ENCODE data around the gene KCNC1.

The KCNC1 gene

DNA sequence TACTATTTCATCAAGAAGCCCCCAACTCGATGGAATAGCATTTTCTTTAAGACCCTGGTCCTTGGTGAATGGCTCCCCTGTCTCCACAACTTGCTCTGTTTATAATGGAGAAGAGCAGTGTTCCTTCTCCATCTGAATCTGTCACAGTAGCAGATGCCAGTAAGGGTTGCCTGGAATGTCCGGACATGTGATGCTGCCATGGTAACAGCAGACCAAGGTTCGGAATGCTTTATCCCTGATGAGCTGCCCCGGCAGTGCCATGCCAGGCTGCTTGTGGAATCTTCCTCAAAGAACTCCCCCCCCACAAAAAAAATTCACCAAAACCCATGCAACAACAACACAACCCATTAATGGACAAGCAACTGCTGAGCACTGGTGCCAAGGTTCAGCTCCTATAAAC is 72.5 kb downstream of the KCNC1 start:
- Histone ChIP-seq H3K27ac (no peak overlapping the region), H3K4me3 (no peak overlapping the region)
- TF ChIP-seq CTCF (IDR thresholded peaks at IDR 0.05): no peak
- no peak for DNase-seq (ENCODE audit: low spot score)

DNA sequence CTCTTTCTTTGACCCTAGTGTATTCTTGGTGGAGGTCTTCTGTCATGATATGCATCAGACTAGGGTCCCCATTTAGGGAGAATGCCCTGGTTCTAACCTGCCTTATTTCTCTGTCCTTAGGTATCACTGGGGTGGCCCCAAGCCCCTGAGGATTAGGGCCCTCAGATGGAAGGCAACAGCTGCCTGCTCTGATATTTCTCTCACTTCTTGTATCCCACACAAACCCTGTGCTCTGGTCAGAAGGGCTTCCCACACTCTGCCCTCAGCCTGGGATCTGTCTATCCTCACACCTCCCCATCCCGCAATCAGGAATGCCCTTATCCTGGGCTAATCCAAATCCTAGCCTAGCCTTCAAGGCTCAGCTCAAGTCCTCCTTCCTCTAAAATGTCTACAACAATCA is 75.5 kb downstream of the KCNC1 start:
- no peak for TF ChIP-seq CTCF (IDR thresholded peaks at IDR 0.05)
- Histone ChIP-seq H3K27ac (no peak overlapping the region), H3K4me3 (no peak overlapping the region)
- DNase-seq (ENCODE audit: low spot score): no peak

DNA sequence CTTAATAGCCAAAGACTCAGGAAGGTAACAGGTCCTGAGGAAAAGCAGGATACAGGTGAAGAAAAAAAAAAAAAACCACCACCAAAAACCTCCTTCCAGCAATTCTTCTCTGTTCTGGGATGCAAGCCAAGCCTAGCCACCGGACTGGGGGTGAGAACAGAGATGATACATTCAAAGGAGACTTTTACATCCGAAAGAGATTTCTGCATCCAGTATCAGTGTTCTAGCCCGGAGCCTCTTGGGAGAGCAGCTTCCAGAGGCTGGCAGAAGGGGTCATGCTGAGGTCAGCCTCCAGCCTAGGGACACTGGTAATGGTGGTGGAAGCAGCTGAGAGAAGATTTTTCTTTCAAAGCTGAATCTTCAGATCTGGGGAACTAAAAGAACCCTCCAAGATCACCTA is 76.2 kb downstream of the KCNC1 start:
- DNase-seq (ENCODE audit: low spot score): no peak
- Histone ChIP-seq H3K4me3 (no peak overlapping the region), H3K27ac (no peak overlapping the region)
- no peak for TF ChIP-seq CTCF (IDR thresholded peaks at IDR 0.05)

DNA sequence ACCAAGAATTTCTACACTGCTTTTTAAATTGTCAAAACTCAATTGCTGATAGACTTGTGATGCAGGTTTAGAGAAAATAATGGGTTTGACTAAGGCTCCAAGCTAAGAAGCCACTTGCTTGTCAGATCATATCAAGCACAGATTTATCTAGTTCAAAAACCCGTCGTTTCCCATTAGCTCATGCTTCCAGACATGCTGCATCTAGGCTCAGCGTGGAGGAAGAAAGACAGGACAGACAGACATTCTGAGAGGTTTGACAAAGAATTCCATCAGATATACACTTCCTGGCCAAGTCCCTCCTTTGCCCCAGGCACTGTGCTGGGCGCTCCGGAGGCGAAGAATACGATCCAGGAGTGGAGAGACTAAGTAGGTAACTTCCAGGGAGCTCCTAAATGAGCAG is 76.8 kb downstream of the KCNC1 start:
- no peak overlapping the region for H3K27ac ChIP-seq
- no peak for DNase-seq (ENCODE audit: low spot score)
- H3K4me3 ChIP-seq: no peak overlapping the region
- no peak for TF ChIP-seq CTCF (IDR thresholded peaks at IDR 0.05)

DNA sequence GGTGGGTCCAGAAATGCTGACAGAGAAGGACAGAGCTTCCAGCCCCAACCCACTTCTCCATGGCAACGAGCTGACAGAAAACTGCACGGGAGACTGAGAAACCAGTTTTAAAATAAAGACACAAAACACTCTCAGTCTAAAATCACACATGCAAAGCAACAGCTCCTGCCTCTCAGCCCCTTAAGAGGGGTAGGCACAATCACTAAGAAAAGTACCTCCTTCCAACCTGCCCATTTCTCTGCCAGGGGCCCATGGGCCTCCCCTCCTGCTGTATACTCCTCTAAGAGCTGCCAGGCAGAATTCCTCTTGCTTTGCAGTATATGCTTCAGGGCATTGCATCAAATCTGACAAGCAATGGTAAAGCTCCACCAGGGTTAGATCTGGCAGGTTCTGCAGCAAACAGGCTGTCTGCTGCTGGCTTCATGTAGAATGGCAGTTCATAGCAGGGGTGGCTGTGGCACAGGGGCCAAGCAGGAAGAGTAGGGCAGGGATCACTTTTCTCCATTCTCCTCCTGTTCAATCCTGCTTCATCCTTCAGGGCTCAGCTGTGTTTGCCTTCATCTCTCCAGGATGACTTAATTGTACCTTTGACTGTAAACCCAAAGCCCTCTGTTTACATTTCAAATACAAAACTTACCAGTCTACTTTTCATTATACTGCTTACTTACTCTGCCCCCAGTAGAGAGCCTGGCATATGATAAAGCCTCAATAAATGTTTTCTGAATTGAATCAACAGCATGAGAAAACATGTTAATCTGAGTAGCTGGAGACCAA is 77.7 kb downstream of the KCNC1 start:
- Histone ChIP-seq H3K27ac (no peak overlapping the region), H3K4me3 (no peak overlapping the region)
- no peak for DNase-seq (ENCODE audit: low spot score)
- no peak for TF ChIP-seq CTCF (IDR thresholded peaks at IDR 0.05)

DNA sequence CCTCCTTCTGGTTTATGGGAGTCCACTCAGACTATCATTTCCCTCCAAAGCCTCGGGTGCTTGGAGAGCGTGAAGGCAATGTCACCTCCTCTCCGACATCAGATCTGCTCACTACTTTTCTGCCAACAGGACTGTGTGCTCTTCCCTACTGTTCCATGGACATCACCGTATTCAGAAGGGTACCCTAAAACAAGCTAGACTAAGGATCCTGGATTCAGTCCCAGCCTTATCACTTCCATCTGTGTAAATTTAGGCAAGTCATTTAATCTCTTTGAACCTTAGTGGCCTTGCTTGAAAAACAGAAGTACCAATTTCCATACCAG is 78.2 kb downstream of the KCNC1 start:
- TF ChIP-seq CTCF (IDR thresholded peaks at IDR 0.05): no peak
- no peak for DNase-seq (ENCODE audit: low spot score)
- Histone ChIP-seq H3K27ac (no peak overlapping the region), H3K4me3 (no peak overlapping the region)

- DNase-seq (ENCODE audit: low spot score): no peak
- Histone ChIP-seq H3K27ac (no peak overlapping the region), H3K4me3 (no peak overlapping the region)
- TF ChIP-seq CTCF (IDR thresholded peaks at IDR 0.05): no peak
These were observed 78.9 kb downstream of the KCNC1 start for GRCh38 chr11:17813391-17814059.
